ENCODE measurements around the gene MCF2L. TPM values are rescaled to one million over a fixed set of nuclear protein-coding genes. Genes with fewer than 3 reads are reported as not detected.

Gene MCF2L
- total RNA-seq, 1 experiment from 2014 or later = 22.1 TPM

- no peaks in the 10 kb centered on the region for H3K9me3 ChIP-seq
- Mint-ChIP-seq H3K27ac (ENCODE audit: unreplicated experiment) (no peak overlapping the region), H3K4me1 (ENCODE audit: low read depth, unreplicated experiment) (no peaks in the 10 kb centered on the region), H3K36me3 (ENCODE audit: insufficient read depth, unreplicated experiment) (no peaks in the 10 kb centered on the region), H3K4me3 (ENCODE audit: unreplicated experiment) (no peak overlapping the region), H3K27me3 (ENCODE audit: insufficient read depth, unreplicated experiment) (no peaks in the 10 kb centered on the region), H3K9me3 (ENCODE audit: unreplicated experiment) (no peaks in the 10 kb centered on the region)
- no TSS peak for BruUV-seq (replicated peaks)
- CTCF ChIA-PET = interaction anchor here (0.8 kb wide), 1 partner anchor 19 kb away, joined by 3 read pairs; the partner anchor contains the start of gene F10
- POLR2A ChIA-PET = no interaction called here
- TF ChIP-seq CTCF (IDR thresholded peaks at IDR 0.05; ENCODE audit: insufficient read depth in 1 of 2, low read depth in 1 of 2, low read length in 1 of 2, severe bottlenecking in 1 of 2, unreplicated experiment in 1 of 2) = no peak
- H3K36me3 ChIP-seq (ENCODE audit: control insufficient read depth, insufficient read depth, low read length) = peaks cover 2% of the 10 kb centered on the region; the same call in 1 of the 2 replicates
- DNase-seq = no peak
- intact Hi-C loops (cut with micrococcal nuclease; ENCODE audit: unreplicated experiment) = no loop called here
- H3K4me3 ChIP-seq (ENCODE audit: low read depth, low read length) = no peak overlapping the region
- H3K4me1 ChIP-seq = 0 out of 2 replicates have a peak, but pooled peaks cover 4% of the 10 kb centered on the region
- H3K27me3 ChIP-seq (replicated peaks; ENCODE audit: control insufficient read depth, insufficient read depth, low read length) = no peaks in the 10 kb centered on the region
Measured at GRCh38 chr13:113141601-113141970, 172.6 kb downstream of the MCF2L start.

- CTCF ChIA-PET = interaction anchor here (0.6 to 0.9 kb wide), 2 partner anchors 19 to 108 kb away, joined by 3 to 6 read pairs; no protein-coding TSS in a partner anchor
- no peaks in the 10 kb centered on the region for H3K27me3 Mint-ChIP-seq (ENCODE audit: insufficient read depth, unreplicated experiment)
- intact Hi-C loops (cut with micrococcal nuclease; ENCODE audit: unreplicated experiment) = no loop called here
- no peaks in the 10 kb centered on the region for H3K9me3 Mint-ChIP-seq (ENCODE audit: unreplicated experiment)
- Histone ChIP-seq H3K4me1 (0 out of 2 replicates have a peak, but pooled peaks cover 4% of the 10 kb centered on the region), H3K9me3 (no peaks in the 10 kb centered on the region), H3K27me3 (replicated peaks; ENCODE audit: control insufficient read depth, insufficient read depth, low read length) (no peaks in the 10 kb centered on the region), H3K4me3 (ENCODE audit: low read depth, low read length) (no peak overlapping the region), H3K36me3 (ENCODE audit: control insufficient read depth, insufficient read depth, low read length) (peaks cover 2% of the 10 kb centered on the region; the same call in 1 of the 2 replicates)
- H3K4me1 Mint-ChIP-seq (ENCODE audit: low read depth, unreplicated experiment) = no peaks in the 10 kb centered on the region
- H3K4me3 Mint-ChIP-seq (ENCODE audit: unreplicated experiment) = no peak overlapping the region
- no peaks in the 10 kb centered on the region for H3K36me3 Mint-ChIP-seq (ENCODE audit: insufficient read depth, unreplicated experiment)
- no peak overlapping the region for H3K27ac Mint-ChIP-seq (ENCODE audit: unreplicated experiment)
- BruUV-seq (replicated peaks) = no TSS peak
- no peak for DNase-seq
- no peak for TF ChIP-seq CTCF (IDR thresholded peaks at IDR 0.05; ENCODE audit: insufficient read depth in 1 of 2, low read depth in 1 of 2, low read length in 1 of 2, severe bottlenecking in 1 of 2, unreplicated experiment in 1 of 2)
- POLR2A ChIA-PET = no interaction called here
Measured at GRCh38 chr13:113142876-113143275, 173.9 kb downstream of the MCF2L start.

DNA sequence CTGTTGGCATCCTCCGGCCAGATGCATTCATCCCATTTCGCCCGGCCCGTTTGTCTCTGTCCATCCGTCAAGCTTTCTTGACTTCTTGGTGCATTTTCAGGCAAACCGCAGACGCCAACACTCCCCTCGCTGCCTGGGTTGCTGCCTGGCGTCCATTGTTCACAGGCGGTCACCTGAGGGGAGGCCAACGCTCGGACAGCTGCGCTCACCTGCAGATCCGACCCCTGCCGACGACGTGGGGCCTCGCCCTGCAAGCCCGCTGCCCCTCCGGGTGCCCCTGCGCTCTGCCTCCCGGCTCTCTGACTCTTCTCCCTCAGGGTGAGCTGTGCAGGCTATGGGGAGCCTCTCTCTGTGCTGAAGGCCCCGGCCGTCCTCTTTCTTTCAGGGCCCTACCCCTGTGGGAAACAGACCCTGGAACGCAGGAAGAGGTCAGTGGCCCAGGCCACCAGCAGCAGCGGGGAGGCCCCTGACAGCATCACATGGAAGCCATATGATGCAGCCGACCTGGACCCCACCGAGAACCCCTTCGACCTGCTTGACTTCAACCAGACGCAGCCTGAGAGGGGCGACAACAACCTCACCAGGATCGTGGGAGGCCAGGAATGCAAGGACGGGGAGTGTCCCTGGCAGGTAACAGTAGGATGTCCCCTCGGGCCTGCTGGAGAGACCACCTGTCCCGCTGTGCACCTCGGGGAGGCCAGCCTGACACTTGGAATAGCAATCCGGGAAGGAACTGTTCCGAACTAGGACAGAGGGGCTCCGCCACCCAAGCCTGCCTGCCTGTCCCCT lies 174.6 kb downstream of the MCF2L start:
- DNase-seq = no peak
- TF ChIP-seq CTCF (IDR thresholded peaks at IDR 0.05; ENCODE audit: insufficient read depth in 1 of 2, low read depth in 1 of 2, low read length in 1 of 2, severe bottlenecking in 1 of 2, unreplicated experiment in 1 of 2) = no peak
- Mint-ChIP-seq H3K36me3 (ENCODE audit: insufficient read depth, unreplicated experiment) (no peaks in the 10 kb centered on the region), H3K27ac (ENCODE audit: unreplicated experiment) (no peak overlapping the region), H3K4me3 (ENCODE audit: unreplicated experiment) (no peak overlapping the region), H3K27me3 (ENCODE audit: insufficient read depth, unreplicated experiment) (no peaks in the 10 kb centered on the region), H3K4me1 (ENCODE audit: low read depth, unreplicated experiment) (no peaks in the 10 kb centered on the region), H3K9me3 (ENCODE audit: unreplicated experiment) (no peaks in the 10 kb centered on the region)
- intact Hi-C loops (cut with micrococcal nuclease; ENCODE audit: unreplicated experiment) = no loop called here
- Histone ChIP-seq H3K4me3 (ENCODE audit: low read depth, low read length) (no peak overlapping the region), H3K9me3 (no peaks in the 10 kb centered on the region), H3K36me3 (ENCODE audit: control insufficient read depth, insufficient read depth, low read length) (peaks cover 2% of the 10 kb centered on the region; the same call in 1 of the 2 replicates), H3K27me3 (replicated peaks; ENCODE audit: control insufficient read depth, insufficient read depth, low read length) (no peaks in the 10 kb centered on the region), H3K4me1 (0 out of 2 replicates have a peak, but pooled peaks cover 4% of the 10 kb centered on the region)
- ChIA-PET CTCF (interaction anchor here (0.6 kb wide), 1 partner anchor 109 kb away, joined by 6 read pairs; no protein-coding TSS in a partner anchor), POLR2A (no interaction called here)
- no TSS peak for BruUV-seq (replicated peaks)

Measured in Caco-2 (cell line).